ENCODE data around the gene HELZ. TPM values are rescaled to one million over a fixed set of nuclear protein-coding genes. Genes with fewer than 3 reads are reported as not detected.
"Not testable (repeated sequence)": the region's sequence is repeated elsewhere in the genome, so short reads cannot be mapped to it uniquely, and the experiment has no call there.

The HELZ gene
- total and polyA plus RNA-seq, 2 experiments from 2014 or later: 27.6 to 31.7 TPM

DNA sequence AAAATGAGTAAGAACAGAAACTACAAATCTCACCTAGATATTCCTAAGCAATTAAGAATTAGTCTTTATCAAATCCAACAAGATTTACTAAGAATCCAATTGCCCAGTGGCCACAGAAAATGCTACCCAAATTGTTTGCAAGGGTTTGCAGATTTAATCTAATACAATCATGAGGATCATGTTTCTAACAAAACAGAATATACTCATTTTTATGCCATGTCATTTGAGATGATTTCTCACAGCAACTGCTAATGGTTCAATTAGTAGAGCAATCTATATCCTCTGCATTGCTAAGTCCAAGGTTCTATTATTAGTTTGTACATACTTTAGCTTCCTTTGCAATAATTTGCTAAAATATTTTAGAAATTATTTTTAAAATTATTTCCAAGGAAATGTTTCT lies 41.2 kb downstream of the HELZ start:
- H3K27ac ChIP-seq: no peak overlapping the region
- no peaks in the 10 kb centered on the region for H3K27me3 ChIP-seq
- no peak overlapping the region for H3K4me3 ChIP-seq
- DNase-seq (ENCODE audit: low read depth in 1 of 2, low spot score in 1 of 2): no peak
- peaks cover 13% of the 10 kb centered on the region for H3K36me3 ChIP-seq
- no peaks in the 10 kb centered on the region for H3K9me3 ChIP-seq (ENCODE audit: low read depth)
- H3K4me1 ChIP-seq (ENCODE audit: low read depth): no peaks in the 10 kb centered on the region
- no peak for TF ChIP-seq CTCF (IDR thresholded peaks at IDR 0.05; ENCODE audit: low read depth, low read length)

- no peak for DNase-seq (ENCODE audit: low read depth in 1 of 2, low spot score in 1 of 2)
Measured at GRCh38 chr17:67202503-67202902, 42.5 kb downstream of the HELZ start.

DNA sequence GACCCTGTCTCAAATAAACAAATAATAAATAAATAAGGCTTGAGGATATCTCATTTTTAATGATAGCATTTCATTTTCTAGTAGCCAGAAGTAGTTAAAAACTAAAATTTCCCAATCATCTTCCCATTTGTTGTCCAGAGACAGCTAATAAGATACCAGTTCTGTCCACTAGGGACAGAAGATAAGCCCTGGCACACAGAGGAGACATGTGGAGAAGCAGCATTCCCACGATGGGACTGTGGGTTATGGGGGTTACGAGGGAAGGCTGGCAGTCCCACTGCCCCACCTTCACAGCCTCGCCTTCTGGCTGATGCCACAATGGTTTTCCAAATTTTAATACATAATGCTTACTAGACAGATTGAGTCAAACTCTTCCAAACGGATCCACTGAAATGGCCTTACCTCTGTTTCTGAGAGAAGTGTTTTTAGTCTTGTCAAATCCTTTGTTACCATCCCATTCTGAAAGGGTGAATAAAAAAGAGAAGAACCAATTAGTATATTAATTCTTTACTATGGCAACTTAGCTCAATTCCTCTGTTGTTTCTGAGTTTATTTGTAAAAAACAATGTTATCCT lies 44.2 kb downstream of the HELZ start:
- TF ChIP-seq CTCF (IDR thresholded peaks at IDR 0.05; ENCODE audit: low read depth, low read length): peak; percentile 47
- no peaks in the 10 kb centered on the region for H3K9me3 ChIP-seq (ENCODE audit: low read depth)
- peak in 1 of 2 donors; percentile 21 for DNase-seq (ENCODE audit: low read depth in 1 of 2, low spot score in 1 of 2)
- no peak overlapping the region for H3K27ac ChIP-seq
- no peak overlapping the region for H3K4me3 ChIP-seq
- no peaks in the 10 kb centered on the region for H3K27me3 ChIP-seq
- no peaks in the 10 kb centered on the region for H3K4me1 ChIP-seq (ENCODE audit: low read depth)
- H3K36me3 ChIP-seq: peaks cover 15% of the 10 kb centered on the region

More at GRCh38 chr17:67202503-67202902, 42.5 kb downstream of the HELZ start:
- Histone ChIP-seq H3K4me3 (no peak overlapping the region), H3K36me3 (peaks cover 13% of the 10 kb centered on the region), H3K9me3 (ENCODE audit: low read depth) (no peaks in the 10 kb centered on the region), H3K4me1 (ENCODE audit: low read depth) (no peaks in the 10 kb centered on the region), H3K27me3 (no peaks in the 10 kb centered on the region), H3K27ac (no peak overlapping the region)
- TF ChIP-seq CTCF (IDR thresholded peaks at IDR 0.05; ENCODE audit: low read depth, low read length): no peak

GRCh38 chr17:67198131-67198530 lies 46.9 kb downstream of the HELZ start:
- peaks cover 15% of the 10 kb centered on the region for H3K36me3 ChIP-seq
- no peaks in the 10 kb centered on the region for H3K9me3 ChIP-seq (ENCODE audit: low read depth)
- TF ChIP-seq CTCF (IDR thresholded peaks at IDR 0.05; ENCODE audit: low read depth, low read length): no peak
- H3K27me3 ChIP-seq: no peaks in the 10 kb centered on the region
- H3K4me3 ChIP-seq: no peak overlapping the region
- no peak for DNase-seq (ENCODE audit: low read depth in 1 of 2, low spot score in 1 of 2)
- H3K4me1 ChIP-seq (ENCODE audit: low read depth): no peaks in the 10 kb centered on the region
- H3K27ac ChIP-seq: no peak overlapping the region

DNA sequence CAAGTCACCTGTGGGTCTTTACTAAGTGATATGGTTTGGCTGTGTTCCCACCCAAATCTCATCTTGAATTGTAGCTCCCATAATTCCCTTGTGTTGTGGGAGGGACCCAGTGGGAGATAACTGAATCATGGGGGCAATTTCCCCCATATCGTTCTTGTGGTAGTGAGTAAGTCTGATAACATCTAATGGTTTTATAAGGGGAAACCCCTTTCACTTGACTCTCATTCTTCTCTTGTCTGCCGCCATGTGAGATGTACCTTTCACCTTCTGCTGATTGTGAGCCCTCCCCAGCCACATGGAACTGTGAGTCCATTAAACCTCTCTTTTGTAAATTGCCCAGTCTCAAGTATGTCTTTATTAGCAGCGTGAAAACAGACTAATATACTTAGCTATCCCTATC lies 48.0 kb downstream of the HELZ start:
- not testable (repeated sequence) for H3K4me3 ChIP-seq; H3K9me3 ChIP-seq (ENCODE audit: low read depth); H3K4me1 ChIP-seq (ENCODE audit: low read depth); H3K27ac ChIP-seq; DNase-seq (ENCODE audit: low read depth in 1 of 2, low spot score in 1 of 2); H3K27me3 ChIP-seq
- peaks cover 17% of the 10 kb centered on the region for H3K36me3 ChIP-seq

GRCh38 chr17:67196422-67196821 lies 48.6 kb downstream of the HELZ start:
- H3K4me3 ChIP-seq: no peak overlapping the region

More at GRCh38 chr17:67196422-67196821, 48.6 kb downstream of the HELZ start:
- Histone ChIP-seq H3K27ac (no peak overlapping the region), H3K27me3 (no peaks in the 10 kb centered on the region), H3K9me3 (ENCODE audit: low read depth) (no peaks in the 10 kb centered on the region), H3K36me3 (peaks cover 19% of the 10 kb centered on the region), H3K4me1 (ENCODE audit: low read depth) (no peaks in the 10 kb centered on the region)
- DNase-seq (ENCODE audit: low read depth in 1 of 2, low spot score in 1 of 2): no peak
- TF ChIP-seq CTCF (IDR thresholded peaks at IDR 0.05; ENCODE audit: low read depth, low read length): no peak
